RWPE2 (cell line): ENCODE data around the gene NID1.
"Not testable (repeated sequence)": the region's sequence is repeated elsewhere in the genome, so short reads cannot be mapped to it uniquely, and the experiment has no call there.

Experiments
- ATAC-seq: fragments of 200-7000 bp; cut with Tn5 transposase; 3 replicates; pipeline ENCODE4 v1.9.1; 2021; ENCODE audit warnings: low read depth
- DNase-seq: peaks from one replicate; pipeline ENCODE4 v3.0.0-alpha.2; 2020; ENCODE audit warnings: low spot score
- H3K27ac ChIP-seq: fragments of 450-650 bp; 2 replicates; pipeline ENCODE4 v1.5.1; 2017; ENCODE audit warnings: mild to moderate bottlenecking; ENCODE audit not compliant: poor library complexity, severe bottlenecking
- H3K27me3 ChIP-seq: fragments of 250-450 bp; sonication (Bioruptor Pico); 2 replicates; pipeline ENCODE4 v1.5.1; 2021; ENCODE audit warnings: mild to moderate bottlenecking, moderate library complexity; ENCODE audit not compliant: insufficient read depth, poor library complexity, severe bottlenecking
- H3K36me3 ChIP-seq: fragments of 250-450 bp; sonication (Bioruptor Pico); 2 replicates; pipeline ENCODE4 v1.5.1; 2020; ENCODE audit warnings: low read depth, mild to moderate bottlenecking, moderate library complexity
- H3K4me1 ChIP-seq: fragments of 250-450 bp; sonication (Bioruptor Pico); 2 replicates; pipeline ENCODE4 v1.5.1; 2021; ENCODE audit warnings: mild to moderate bottlenecking, moderate library complexity; ENCODE audit not compliant: insufficient read depth, poor library complexity, severe bottlenecking
- H3K4me3 ChIP-seq: fragments of 250-450 bp; sonication (Bioruptor Pico); 2 replicates; pipeline ENCODE4 v1.5.1; 2021; ENCODE audit warnings: mild to moderate bottlenecking, moderate library complexity; ENCODE audit not compliant: severe bottlenecking
- H3K9me3 ChIP-seq: fragments of 250-450 bp; sonication (Bioruptor Pico); 2 replicates; pipeline ENCODE4 v1.5.1; 2021; ENCODE audit warnings: mild to moderate bottlenecking, moderate library complexity; ENCODE audit not compliant: severe bottlenecking
- TF ChIP-seq, protein P1 (sequence below): fragments of 450-650 bp; IDR thresholded peaks from one replicate; pipeline ENCODE4 v1.5.1; 2017; ENCODE audit warnings: mild to moderate bottlenecking, moderate library complexity; ENCODE audit not compliant: poor library complexity, severe bottlenecking

The NID1 gene

DNA sequence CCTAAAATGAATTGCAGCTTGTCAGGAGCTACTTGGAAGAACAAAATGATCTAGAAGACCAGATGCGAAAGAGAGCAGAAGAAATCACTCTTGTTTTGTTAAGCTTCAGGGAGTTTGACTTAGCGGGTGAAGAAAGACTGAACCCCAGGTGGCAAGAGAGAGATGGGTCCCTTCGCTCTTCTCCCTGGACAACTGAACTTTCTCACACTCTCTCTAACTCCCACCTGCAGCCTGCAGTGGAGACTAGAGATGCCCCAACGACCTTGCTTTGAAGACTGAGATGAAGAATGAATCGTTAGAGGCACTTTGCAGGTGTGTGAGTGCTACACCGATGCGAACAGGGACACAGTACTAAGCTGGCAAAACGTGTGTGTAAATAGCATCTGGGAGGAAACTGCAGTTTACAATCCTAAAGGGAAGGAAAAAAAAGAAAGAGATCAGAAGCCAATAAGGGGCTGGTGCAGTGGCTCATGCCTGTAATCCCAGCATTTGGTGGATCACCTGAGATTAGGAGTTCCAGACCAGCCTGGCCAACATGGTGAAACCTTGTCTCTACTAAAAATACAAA lies 133.6 kb downstream of the NID1 start:
- no peak overlapping the region for H3K27ac ChIP-seq
- no peak overlapping the region for H3K4me3 ChIP-seq
- no peaks in the 10 kb centered on the region for H3K27me3 ChIP-seq
- ATAC-seq: no peak
- no peak for DNase-seq
- no peaks in the 10 kb centered on the region for H3K36me3 ChIP-seq
- TF ChIP-seq, protein P1, sequence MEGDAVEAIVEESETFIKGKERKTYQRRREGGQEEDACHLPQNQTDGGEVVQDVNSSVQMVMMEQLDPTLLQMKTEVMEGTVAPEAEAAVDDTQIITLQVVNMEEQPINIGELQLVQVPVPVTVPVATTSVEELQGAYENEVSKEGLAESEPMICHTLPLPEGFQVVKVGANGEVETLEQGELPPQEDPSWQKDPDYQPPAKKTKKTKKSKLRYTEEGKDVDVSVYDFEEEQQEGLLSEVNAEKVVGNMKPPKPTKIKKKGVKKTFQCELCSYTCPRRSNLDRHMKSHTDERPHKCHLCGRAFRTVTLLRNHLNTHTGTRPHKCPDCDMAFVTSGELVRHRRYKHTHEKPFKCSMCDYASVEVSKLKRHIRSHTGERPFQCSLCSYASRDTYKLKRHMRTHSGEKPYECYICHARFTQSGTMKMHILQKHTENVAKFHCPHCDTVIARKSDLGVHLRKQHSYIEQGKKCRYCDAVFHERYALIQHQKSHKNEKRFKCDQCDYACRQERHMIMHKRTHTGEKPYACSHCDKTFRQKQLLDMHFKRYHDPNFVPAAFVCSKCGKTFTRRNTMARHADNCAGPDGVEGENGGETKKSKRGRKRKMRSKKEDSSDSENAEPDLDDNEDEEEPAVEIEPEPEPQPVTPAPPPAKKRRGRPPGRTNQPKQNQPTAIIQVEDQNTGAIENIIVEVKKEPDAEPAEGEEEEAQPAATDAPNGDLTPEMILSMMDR: no peak
- H3K9me3 ChIP-seq: no peaks in the 10 kb centered on the region
- peaks cover 21% of the 10 kb centered on the region for H3K4me1 ChIP-seq

DNA sequence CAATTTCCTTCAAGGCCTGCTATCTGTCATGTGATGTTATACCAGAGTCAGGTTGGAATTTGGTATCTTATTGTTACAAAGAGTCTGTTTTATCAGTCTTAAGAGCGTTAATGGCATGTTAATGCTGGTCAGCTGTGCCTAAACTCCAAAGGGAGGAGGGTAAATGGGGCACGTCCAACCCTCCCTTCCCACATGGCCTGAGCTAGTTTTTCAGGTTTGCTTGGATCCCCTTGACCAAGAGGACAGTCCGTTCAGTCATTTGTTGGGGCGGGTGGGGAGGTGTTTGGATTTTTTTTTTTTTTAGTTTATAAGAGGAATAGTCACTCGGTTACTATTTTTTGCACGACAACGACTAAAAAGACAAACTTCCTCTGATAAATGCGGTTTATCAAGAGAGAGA lies 134.3 kb downstream of the NID1 start:
- H3K36me3 ChIP-seq: no peaks in the 10 kb centered on the region
- ATAC-seq (no peak), DNase-seq (no peak)
- H3K4me3 ChIP-seq: no peak overlapping the region
- H3K9me3 ChIP-seq: no peaks in the 10 kb centered on the region
- H3K4me1 ChIP-seq: peaks cover 21% of the 10 kb centered on the region
- TF ChIP-seq, protein P1: no peak
- no peak overlapping the region for H3K27ac ChIP-seq
- H3K27me3 ChIP-seq: no peaks in the 10 kb centered on the region

DNA sequence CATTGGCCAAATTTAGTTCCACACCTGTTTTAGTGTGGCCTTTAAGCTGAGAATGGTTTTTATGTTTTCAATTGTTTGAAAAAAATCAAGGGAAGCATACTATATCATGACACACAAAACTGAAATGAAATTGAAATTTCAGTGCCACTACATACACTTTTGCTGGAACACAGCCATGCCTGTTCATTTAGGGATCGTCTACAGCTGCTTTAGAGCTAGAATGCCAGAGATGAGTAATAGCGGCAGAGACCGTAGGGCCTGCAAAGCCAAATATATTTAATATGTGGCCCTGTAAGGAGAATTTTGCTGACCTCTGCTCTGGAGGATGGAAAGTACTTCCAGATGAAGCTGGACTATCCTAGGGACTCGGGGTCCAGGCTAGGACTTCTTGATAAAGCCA lies 135.7 kb downstream of the NID1 start:
- no peak overlapping the region for H3K27ac ChIP-seq
- no peaks in the 10 kb centered on the region for H3K9me3 ChIP-seq
- H3K4me1 ChIP-seq: peaks cover 24% of the 10 kb centered on the region
- H3K27me3 ChIP-seq: no peaks in the 10 kb centered on the region
- DNase-seq (no peak), ATAC-seq (no peak)
- no peaks in the 10 kb centered on the region for H3K36me3 ChIP-seq
- TF ChIP-seq, protein P1: no peak
- H3K4me3 ChIP-seq: no peak overlapping the region

DNA sequence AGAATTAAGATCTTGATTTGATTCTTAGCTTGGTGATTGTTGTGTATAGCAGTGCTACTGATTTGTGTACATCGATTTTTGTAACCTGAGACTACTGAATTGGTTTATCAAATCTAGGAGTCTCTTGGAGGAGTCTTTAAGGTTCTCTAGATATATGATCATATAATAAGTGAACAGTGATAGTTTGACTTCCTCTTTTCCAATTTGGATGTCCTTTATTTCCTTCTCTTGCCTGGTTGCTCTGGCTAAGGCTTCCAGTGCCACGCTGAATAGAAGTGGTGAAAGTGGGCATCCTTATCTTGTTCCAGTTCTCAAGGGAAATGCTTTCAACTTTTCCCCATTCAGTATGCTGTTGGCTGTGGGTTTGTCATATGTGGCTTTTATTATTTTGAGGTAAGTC lies 136.7 kb downstream of the NID1 start:
- Histone ChIP-seq H3K27ac (no peak overlapping the region), H3K9me3 (no peaks in the 10 kb centered on the region), H3K4me3 (no peak overlapping the region), H3K27me3 (no peaks in the 10 kb centered on the region), H3K36me3 (no peaks in the 10 kb centered on the region), H3K4me1 (peaks cover 28% of the 10 kb centered on the region)
- no peak for ATAC-seq
- TF ChIP-seq, protein P1: no peak
- no peak for DNase-seq

DNA sequence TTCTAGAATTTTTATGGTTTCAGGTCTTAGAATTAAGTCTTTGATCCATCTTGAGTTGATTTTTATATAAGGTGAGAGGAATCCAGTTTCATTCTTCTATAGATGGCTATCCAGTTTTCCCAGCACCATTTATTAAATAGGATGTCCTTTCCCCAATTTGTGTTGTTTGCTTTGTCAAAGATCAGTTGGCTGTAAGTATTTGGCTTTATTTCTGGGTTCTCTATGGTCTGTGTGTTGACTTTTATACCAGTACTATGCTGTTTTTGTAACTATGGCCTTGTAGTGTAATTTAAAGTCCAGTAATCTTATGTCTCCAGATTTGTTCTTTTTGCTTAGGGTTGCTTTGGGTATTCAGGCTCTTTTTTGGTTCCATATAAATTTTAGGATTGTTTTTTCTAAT lies 137.3 kb downstream of the NID1 start:
- peaks cover 27% of the 10 kb centered on the region for H3K4me1 ChIP-seq
- H3K36me3 ChIP-seq, H3K27ac ChIP-seq, H3K27me3 ChIP-seq, DNase-seq, ATAC-seq, H3K9me3 ChIP-seq, H3K4me3 ChIP-seq: not testable (repeated sequence)
